SK-N-SH (cell line): ENCODE measurements around the gene KIF6. TPM values are rescaled to one million over a fixed set of nuclear protein-coding genes. Genes with fewer than 3 reads are reported as not detected.

Source experiments
- CTCF ChIA-PET: fragments of 300-600, 350-600 bp; formaldehyde crosslinking; extraction: SDS; loops from one replicate; lab custom pipeline; 2021; lab: Yijun Ruan, JAX
- POLR2A ChIA-PET: fragments of 350-600 bp; sonication (Branson Sonifier 250); formaldehyde crosslinking; extraction: SDS; loops from one replicate; lab custom pipeline; 2020; ENCODE audit warnings: antibody characterized with exemption, inconsistent platforms; lab: Yijun Ruan, JAX
- DNase-seq: peaks from one replicate; pipeline ENCODE4 v3.0.0; 2012
- H2AFZ ChIP-seq: fragments of 200-600 bp; sonication (generic); 2 replicates; pipeline ENCODE4 v1.8.1; 2016; ENCODE audit warnings: antibody characterized with exemption, mild to moderate bottlenecking, low read depth
- H3F3A ChIP-seq: fragments of 200-600 bp; sonication (generic); replicated peaks from 2 replicates; pipeline ENCODE3; 2016; ENCODE audit warnings: antibody characterized with exemption, mild to moderate bottlenecking; ENCODE audit not compliant: insufficient read depth
- H3K27ac ChIP-seq, 2 experiments: fragments of 200-500 bp in 1 of 2; fragments of 200-600 bp in 1 of 2; sonication (Bioruptor generic) in 1 of 2; sonication (generic), shearing (Covaris generic) in 1 of 2; 2 replicates each; pipeline versions ENCODE4 v1.5.1 to v1.6.1; 2014 to 2016; ENCODE audit warnings: low read depth in 2 of 2, inconsistent platforms in 1 of 2, low read length in 1 of 2, mild to moderate bottlenecking in 1 of 2, mixed read lengths in 1 of 2
- H3K27me3 ChIP-seq: fragments of 200-600 bp; sonication (generic), shearing (Covaris generic); 2 replicates; pipeline ENCODE4 v1.6.1; 2016; ENCODE audit warnings: mixed run types; ENCODE audit not compliant: insufficient read depth
- H3K36me3 ChIP-seq, 2 experiments: fragments of 200-500 bp in 1 of 2; fragments of 200-600 bp in 1 of 2; sonication (Bioruptor generic) in 1 of 2; sonication (generic) in 1 of 2; replicated peaks in 1 of 2; 2 replicates each; pipeline versions ENCODE3 to v1.5.1; 2014 to 2016; ENCODE audit warnings: low read length in 1 of 2, mild to moderate bottlenecking in 1 of 2; ENCODE audit not compliant: insufficient read depth in 2 of 2, control insufficient read depth in 1 of 2
- H3K4me1 ChIP-seq, 2 experiments: fragments of 200-500 bp in 1 of 2; fragments of 200-600 bp in 1 of 2; sonication (Bioruptor generic) in 1 of 2; sonication (generic), shearing (Covaris generic) in 1 of 2; 2 replicates each; pipeline versions ENCODE4 v1.5.1 to v1.6.1; 2014 to 2016; ENCODE audit warnings: low read depth in 1 of 2, low read length in 1 of 2, mixed run types in 1 of 2; ENCODE audit not compliant: insufficient read depth in 2 of 2, control insufficient read depth in 1 of 2
- H3K4me2 ChIP-seq: fragments of 200-600 bp; sonication (generic), shearing (Covaris generic); 2 replicates; pipeline ENCODE4 v1.6.1; 2017; ENCODE audit warnings: mixed run types
- H3K4me3 ChIP-seq, 2 experiments: fragments of 200-500 bp in 1 of 2; fragments of 200-600 bp in 1 of 2; sonication (Bioruptor generic) in 1 of 2; sonication (generic), shearing (Covaris generic) in 1 of 2; 2 replicates each; pipeline versions ENCODE4 v1.5.1 to v1.8.1; 2014 to 2016; ENCODE audit warnings: low read depth in 2 of 2, inconsistent platforms in 1 of 2, low read length in 1 of 2, mild to moderate bottlenecking in 1 of 2, mixed read lengths in 1 of 2, moderate library complexity in 1 of 2
- H3K79me2 ChIP-seq: fragments of 200-600 bp; sonication (generic); 2 replicates; pipeline ENCODE4 v1.8.1; 2017; ENCODE audit warnings: mild to moderate bottlenecking; ENCODE audit not compliant: insufficient read depth
- H3K9ac ChIP-seq: fragments of 200-600 bp; sonication (generic); 2 replicates; pipeline ENCODE4 v1.6.1; 2017; ENCODE audit warnings: mixed run types
- H3K9me2 ChIP-seq: fragments of 200-600 bp; sonication (generic); 2 replicates; pipeline ENCODE4 v1.6.1; 2017; ENCODE audit warnings: mixed run types
- H3K9me3 ChIP-seq: fragments of 200-600 bp; sonication (generic); 2 replicates; pipeline ENCODE4 v1.6.1; 2017; ENCODE audit warnings: mixed run types, mild to moderate bottlenecking, moderate library complexity
- H4K20me1 ChIP-seq: fragments of 200-600 bp; sonication (generic); 2 replicates; pipeline ENCODE4 v1.6.1; 2017; ENCODE audit warnings: mild to moderate bottlenecking, mixed run types; ENCODE audit not compliant: insufficient read depth
- FOXM1 ChIP-seq: IDR thresholded peaks from 2 replicates; pipeline ENCODE4 v1.4.0; 2012; ENCODE audit warnings: low read depth, mild to moderate bottlenecking
- GATA2 ChIP-seq: sonication (generic); formaldehyde crosslinking; IDR thresholded peaks from 2 replicates; pipeline ENCODE4 v1.5.0; 2020; ENCODE audit warnings: mild to moderate bottlenecking, missing genetic modification reagents
- POLR2AphosphoS5 ChIP-seq: IDR thresholded peaks from 2 replicates; pipeline ENCODE4 v1.6.1; 2012; ENCODE audit warnings: low read depth, low read length
- RCOR1 ChIP-seq: fragments of 150-350 bp; IDR thresholded peaks from 2 replicates; pipeline ENCODE4 v1.6.1; 2017; ENCODE audit warnings: antibody characterized with exemption, low read length
- REST ChIP-seq: IDR thresholded peaks from 2 replicates; pipeline ENCODE4 v1.6.1; 2012; ENCODE audit warnings: mild to moderate bottlenecking, low read depth, low read length, moderate library complexity
- RFX5 ChIP-seq: IDR thresholded peaks from 2 replicates; pipeline ENCODE4 v1.6.1; 2012; ENCODE audit warnings: mild to moderate bottlenecking, improper control_type of control experiment, low read length
- RXRA ChIP-seq: IDR thresholded peaks from 2 replicates; pipeline ENCODE4 v1.4.0; 2012; ENCODE audit warnings: low read depth, mild to moderate bottlenecking, borderline replicate concordance
- TAF1 ChIP-seq: IDR thresholded peaks from 2 replicates; pipeline ENCODE4 v1.6.1; 2012; ENCODE audit warnings: low read depth, mild to moderate bottlenecking, low read length, moderate library complexity, borderline replicate concordance
- USF2 ChIP-seq: fragments of 150-350 bp; IDR thresholded peaks from 2 replicates; pipeline ENCODE4 v1.6.1; 2017; ENCODE audit warnings: antibody characterized with exemption, low read length, low read depth, borderline replicate concordance
- WGBS: methylation state at CpG from one replicate; pipeline ENCODE4 v1.1.6; 2017; ENCODE audit warnings: low lambda C conversion rate; 5-methylcytosine and 5-hydroxymethylcytosine counted together
- polyA plus RNA-seq, 3 experiments: library from polyadenylated mRNA; depleted of rRNA; stranded (reverse); fragments of >200 nt; gene quantifications; 2 replicates each; pipeline ENCODE4 v1.2.3, GENCODE V29; 2012
- TF ChIP-seq, protein P1 (sequence below): IDR thresholded peaks from 2 replicates; pipeline ENCODE4 v1.4.0; 2012; ENCODE audit warnings: low read depth, borderline replicate concordance
- TF ChIP-seq, protein P2 (sequence below): IDR thresholded peaks from 2 replicates; pipeline ENCODE4; 2012
- TF ChIP-seq, protein P3 (sequence below): fragments of 150-350 bp; IDR thresholded peaks from 2 replicates; pipeline ENCODE4 v1.6.1; 2016; ENCODE audit warnings: mild to moderate bottlenecking, low read depth, low read length

The KIF6 gene
- polyA plus RNA-seq, 1 of the 3 experiments (the other 2 are of a cell fraction) = 0.13 TPM

GRCh38 chr6:39344821-39345280 lies 380.4 kb downstream of the KIF6 start:
- Histone ChIP-seq H3F3A (no peaks in the 10 kb centered on the region), H3K9me3 (no peaks in the 10 kb centered on the region), H3K4me3 (no peak overlapping the region), H3K27me3 (no peaks in the 10 kb centered on the region), H3K4me2 (no peak overlapping the region), H3K36me3 (no peaks in the 10 kb centered on the region), H3K79me2 (no peaks in the 10 kb centered on the region), H4K20me1 (no peaks in the 10 kb centered on the region), H2AFZ (no peak overlapping the region), H3K4me1 (peaks cover 0 to 10% of the 10 kb centered on the region in 2 experiments; a peak in 1 of 4 replicates), H3K27ac (no peak overlapping the region), H3K9me2 (no peaks in the 10 kb centered on the region), H3K9ac (no peak overlapping the region)
- ChIA-PET CTCF (interaction anchor here (0.6 to 0.7 kb wide), 2 partner anchors 9 to 21 kb away, joined by 3 read pairs; no protein-coding TSS in a partner anchor), POLR2A (no interaction called here)
- WGBS = 77% methylated on average over 3 of the region's 7 CpGs
- DNase-seq = no peak
- TF ChIP-seq RFX5 (no peak), GATA2 (CRISPR knock-in tag) (no peak), REST (no peak)
- TF ChIP-seq, protein P1, sequence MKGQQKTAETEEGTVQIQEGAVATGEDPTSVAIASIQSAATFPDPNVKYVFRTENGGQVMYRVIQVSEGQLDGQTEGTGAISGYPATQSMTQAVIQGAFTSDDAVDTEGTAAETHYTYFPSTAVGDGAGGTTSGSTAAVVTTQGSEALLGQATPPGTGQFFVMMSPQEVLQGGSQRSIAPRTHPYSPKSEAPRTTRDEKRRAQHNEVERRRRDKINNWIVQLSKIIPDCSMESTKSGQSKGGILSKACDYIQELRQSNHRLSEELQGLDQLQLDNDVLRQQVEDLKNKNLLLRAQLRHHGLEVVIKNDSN = peak; percentile 35; the same call in 1 of the 2 replicates

DNA sequence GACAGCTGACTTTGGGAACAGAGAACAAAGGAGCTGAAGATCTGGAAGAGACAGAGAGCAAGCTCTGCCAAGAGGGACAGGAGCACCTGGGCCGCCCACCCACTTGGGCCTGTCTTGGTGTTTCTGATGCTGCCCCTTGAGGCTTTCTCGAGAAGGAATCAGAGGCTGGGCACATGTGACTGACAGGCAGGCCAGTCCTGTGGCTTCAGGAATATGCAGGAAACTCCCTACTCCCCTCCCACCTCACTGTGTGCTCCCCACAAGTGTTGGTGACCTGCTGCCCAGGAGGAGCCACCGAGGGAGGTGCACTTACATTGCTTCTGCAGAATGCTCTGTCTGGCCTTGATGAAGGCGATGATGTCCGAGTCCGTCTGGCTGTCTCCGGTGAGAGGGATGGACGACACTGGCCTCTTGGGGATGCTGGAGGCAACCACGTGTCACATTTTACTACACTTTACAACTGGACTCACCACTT lies 381.8 kb downstream of the KIF6 start:
- Histone ChIP-seq H3K4me2 (no peak overlapping the region), H3K27ac (no peak overlapping the region), H3K79me2 (no peaks in the 10 kb centered on the region), H3K9me2 (no peaks in the 10 kb centered on the region), H3K4me3 (no peak overlapping the region), H3K36me3 (no peaks in the 10 kb centered on the region), H3K9me3 (no peaks in the 10 kb centered on the region), H3K27me3 (no peaks in the 10 kb centered on the region), H3K9ac (no peak overlapping the region), H3F3A (no peaks in the 10 kb centered on the region), H4K20me1 (no peaks in the 10 kb centered on the region), H3K4me1 (peaks cover 0 to 23% of the 10 kb centered on the region in 2 experiments; a peak in 1 of 4 replicates), H2AFZ (no peak overlapping the region)
- ChIA-PET CTCF (interaction anchor here (1.0 kb wide), 1 partner anchor 34 kb away, joined by 3 read pairs; no protein-coding TSS in a partner anchor), POLR2A (no interaction called here)
- WGBS = 34% methylated on average over 6 of the region's 9 CpGs
- no peak for DNase-seq
- no peak for TF ChIP-seq TAF1
- TF ChIP-seq, protein P2, sequence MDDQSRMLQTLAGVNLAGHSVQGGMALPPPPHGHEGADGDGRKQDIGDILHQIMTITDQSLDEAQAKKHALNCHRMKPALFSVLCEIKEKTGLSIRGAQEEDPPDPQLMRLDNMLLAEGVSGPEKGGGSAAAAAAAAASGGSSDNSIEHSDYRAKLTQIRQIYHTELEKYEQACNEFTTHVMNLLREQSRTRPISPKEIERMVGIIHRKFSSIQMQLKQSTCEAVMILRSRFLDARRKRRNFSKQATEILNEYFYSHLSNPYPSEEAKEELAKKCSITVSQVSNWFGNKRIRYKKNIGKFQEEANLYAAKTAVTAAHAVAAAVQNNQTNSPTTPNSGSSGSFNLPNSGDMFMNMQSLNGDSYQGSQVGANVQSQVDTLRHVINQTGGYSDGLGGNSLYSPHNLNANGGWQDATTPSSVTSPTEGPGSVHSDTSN = no peak
- TF ChIP-seq RCOR1 = no peak
- TF ChIP-seq USF2 = no peak
- no peak for TF ChIP-seq FOXM1
- no peak for TF ChIP-seq POLR2AphosphoS5
- TF ChIP-seq, protein P3, sequence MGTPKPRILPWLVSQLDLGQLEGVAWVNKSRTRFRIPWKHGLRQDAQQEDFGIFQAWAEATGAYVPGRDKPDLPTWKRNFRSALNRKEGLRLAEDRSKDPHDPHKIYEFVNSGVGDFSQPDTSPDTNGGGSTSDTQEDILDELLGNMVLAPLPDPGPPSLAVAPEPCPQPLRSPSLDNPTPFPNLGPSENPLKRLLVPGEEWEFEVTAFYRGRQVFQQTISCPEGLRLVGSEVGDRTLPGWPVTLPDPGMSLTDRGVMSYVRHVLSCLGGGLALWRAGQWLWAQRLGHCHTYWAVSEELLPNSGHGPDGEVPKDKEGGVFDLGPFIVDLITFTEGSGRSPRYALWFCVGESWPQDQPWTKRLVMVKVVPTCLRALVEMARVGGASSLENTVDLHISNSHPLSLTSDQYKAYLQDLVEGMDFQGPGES = no peak
- no peak for TF ChIP-seq RXRA
- no peak for TF ChIP-seq GATA2 (CRISPR knock-in tag)
- TF ChIP-seq REST = no peak
